PC-3 (cell line): Measurements from ENCODE around the gene PRRC2B. TPM values are rescaled to one million over a fixed set of nuclear protein-coding genes. Genes with fewer than 3 reads are reported as not detected.
A peak's percentile ranks its signal among the peaks of the same experiment; 100 is the strongest.

Experiments
- ATAC-seq: fragments of 200-7000 bp; cut with Tn5 transposase; 2 replicates; pipeline ENCODE4 v1.9.1; 2020; ENCODE audit warnings: mild to moderate bottlenecking, moderate library complexity
- BruUV-seq: library from RNA; stranded (reverse); fragments of 400-500 nt; replicated peaks from 2 replicates; lab custom pipeline; 2021; lab: Mats Ljungman, UMichigan
- CTCF ChIA-PET: fragments of 300-600 bp; sonication (Branson Sonifier 250); formaldehyde crosslinking; loops from one replicate; lab custom pipeline; 2022; ENCODE audit warnings: antibody characterized with exemption; lab: Charles Lee
- POLR2A ChIA-PET: fragments of 300-600 bp; sonication (Branson Sonifier 250); formaldehyde crosslinking; loops from one replicate; lab custom pipeline; 2022; ENCODE audit warnings: antibody characterized with exemption; ENCODE audit not compliant: unreplicated experiment; lab: Charles Lee
- DNase-seq: peaks from one replicate; pipeline ENCODE4 v3.0.0-alpha.2; 2015
- H2AFZ ChIP-seq: fragments of 300-600 bp; sonication (generic); 2 replicates; pipeline ENCODE4 v1.6.0; 2016; ENCODE audit warnings: antibody characterized with exemption, low read length
- H3F3A ChIP-seq: fragments of 300-600 bp; sonication (generic); one replicate; pipeline ENCODE4 v1.6.0; 2017; ENCODE audit warnings: antibody characterized with exemption, low read length, control low read depth, mild to moderate bottlenecking; ENCODE audit not compliant: unreplicated experiment
- H3K27ac ChIP-seq: fragments of 300-600 bp; sonication (generic); 2 replicates; pipeline ENCODE4 v1.5.1; 2016; ENCODE audit warnings: mild to moderate bottlenecking, low read length
- H3K27me3 ChIP-seq: fragments of 300-600 bp; sonication (generic); 2 replicates; pipeline ENCODE4 v1.6.1; 2016; ENCODE audit warnings: low read length, mixed read lengths
- H3K36me3 ChIP-seq: fragments of 300-600 bp; sonication (generic); 2 replicates; pipeline ENCODE4 v1.6.1; 2016; ENCODE audit warnings: low read depth, mixed run types, low read length, mixed read lengths
- H3K4me1 ChIP-seq: fragments of 300-600 bp; sonication (generic); 2 replicates; pipeline ENCODE4 v1.5.1; 2016; ENCODE audit warnings: low read length; ENCODE audit not compliant: insufficient read depth
- H3K4me2 ChIP-seq: fragments of 300-600 bp; sonication (generic); 2 replicates; pipeline ENCODE4 v1.6.0; 2016; ENCODE audit warnings: low read length
- H3K4me3 ChIP-seq: fragments of 300-600 bp; sonication (generic); 2 replicates; pipeline ENCODE4 v1.5.1; 2016; ENCODE audit warnings: mild to moderate bottlenecking, low read length, mixed read lengths
- H3K79me2 ChIP-seq: fragments of 300-600 bp; sonication (generic); 2 replicates; pipeline ENCODE4 v1.6.1; 2017; ENCODE audit warnings: low read length, mixed read lengths
- H3K9ac ChIP-seq: fragments of 300-600 bp; sonication (generic); 2 replicates; pipeline ENCODE4 v1.6.0; 2016; ENCODE audit warnings: mild to moderate bottlenecking, low read length
- H3K9me2 ChIP-seq: fragments of 300-600 bp; sonication (generic); replicated peaks from 2 replicates; pipeline ENCODE4 v1.6.1; 2016; ENCODE audit warnings: mixed run types, low read length, mixed read lengths
- H3K9me3 ChIP-seq: fragments of 300-600 bp; sonication (generic); 2 replicates; pipeline ENCODE4 v1.6.1; 2016; ENCODE audit warnings: low read length, mixed read lengths
- H4K20me1 ChIP-seq: fragments of 300-600 bp; sonication (generic); 2 replicates; pipeline ENCODE4 v1.6.1; 2016; ENCODE audit warnings: low read length, mixed read lengths
- CTCF ChIP-seq: fragments of 300-600 bp; sonication (generic); conservative IDR thresholded peaks from 2 replicates; pipeline ENCODE4 v1.5.1; 2017; ENCODE audit warnings: antibody characterized with exemption, low read depth, mild to moderate bottlenecking, low read length
- EZH2 ChIP-seq: fragments of 300-600 bp; sonication (generic); IDR thresholded peaks from one replicate; pipeline ENCODE4 v1.6.1; 2017; ENCODE audit warnings: antibody characterized with exemption, mild to moderate bottlenecking, low read length; ENCODE audit not compliant: unreplicated experiment
- EZH2phosphoT487 ChIP-seq: fragments of 300-600 bp; sonication (generic); IDR thresholded peaks from 2 replicates; pipeline ENCODE4 v1.6.1; 2018; ENCODE audit warnings: mild to moderate bottlenecking, antibody characterized with exemption, low read length, borderline replicate concordance
- intact Hi-C: fragments of 100-400 bp; cut with micrococcal nuclease; formaldehyde crosslinking; loops from 2 replicates; pipeline ENCODE4 v1.9.0; 2023
- total RNA-seq: library from RNA; depleted of rRNA; stranded (reverse); fragments of >200 nt; gene quantifications from 2 replicates; pipeline ENCODE4 v1.2.3, GENCODE V29; 2014

The PRRC2B gene
- total RNA-seq, 1 experiment from 2014 or later, result 46.9 TPM

GRCh38 chr9:131391020-131391419, 2.9 kb upstream of the PRRC2B start:
- BruUV-seq, result no TSS peak
- POLR2A ChIA-PET, result no interaction called here
- peaks cover 7% of the 10 kb centered on the region for H3K4me1 ChIP-seq

GRCh38 chr9:131391504-131391903, 2.4 kb upstream of the PRRC2B start:
- Histone ChIP-seq H3K27me3 (no peaks in the 10 kb centered on the region), H3K36me3 (no peaks in the 10 kb centered on the region), H3K4me3 (no peak overlapping the region), H3K79me2 (peaks cover 21% of the 10 kb centered on the region), H3K4me2 (no peak overlapping the region), H3K9ac (no peak overlapping the region), H3K27ac (no peak overlapping the region), H3F3A (no peaks in the 10 kb centered on the region), H2AFZ (no peak overlapping the region), H3K9me2 (no peaks in the 10 kb centered on the region), H4K20me1 (peaks cover 16% of the 10 kb centered on the region), H3K4me1 (peaks cover 9% of the 10 kb centered on the region), H3K9me3 (no peaks in the 10 kb centered on the region)
- intact Hi-C loops, result no loop called here
- DNase-seq (no peak), ATAC-seq (no peak)
- no TSS peak for BruUV-seq
- CTCF ChIA-PET, result no interaction called here
- POLR2A ChIA-PET, result no interaction called here
- TF ChIP-seq EZH2phosphoT487 (no peak), EZH2 (no peak), CTCF (no peak)

More at GRCh38 chr9:131391020-131391419, 2.9 kb upstream of the PRRC2B start:
- no peak for ATAC-seq
- H3K9me3 ChIP-seq, result no peaks in the 10 kb centered on the region
- H3K79me2 ChIP-seq, result peaks cover 16% of the 10 kb centered on the region
- no peak overlapping the region for H3K9ac ChIP-seq
- TF ChIP-seq EZH2phosphoT487, result no peak
- TF ChIP-seq EZH2, result no peak
- TF ChIP-seq CTCF, result no peak
- no peaks in the 10 kb centered on the region for H3K27me3 ChIP-seq
- H2AFZ ChIP-seq, result no peak overlapping the region
- H3K4me3 ChIP-seq, result no peak overlapping the region
- H3K36me3 ChIP-seq, result no peaks in the 10 kb centered on the region
- peaks cover 14% of the 10 kb centered on the region for H4K20me1 ChIP-seq
- intact Hi-C loops, result no loop called here
- no peaks in the 10 kb centered on the region for H3K9me2 ChIP-seq
- CTCF ChIA-PET, result no interaction called here
- no peak overlapping the region for H3K4me2 ChIP-seq
- H3F3A ChIP-seq, result no peaks in the 10 kb centered on the region
- DNase-seq, result no peak
- no peak overlapping the region for H3K27ac ChIP-seq

GRCh38 chr9:131394464-131395156, 724 bp downstream of the PRRC2B start:
- Histone ChIP-seq H2AFZ (no peak overlapping the region), H3K27me3 (no peaks in the 10 kb centered on the region), H4K20me1 (peaks cover 41% of the 10 kb centered on the region), H3K9me2 (no peaks in the 10 kb centered on the region), H3K79me2 (peaks cover 52% of the 10 kb centered on the region), H3K4me3 (peak overlapping the region; percentile 98), H3K36me3 (no peaks in the 10 kb centered on the region), H3K9me3 (no peaks in the 10 kb centered on the region), H3K9ac (peak overlapping the region; percentile 90), H3K27ac (peak overlapping the region; percentile 34; the same call in 1 of the 2 replicates), H3F3A (no peaks in the 10 kb centered on the region), H3K4me2 (peak overlapping the region; percentile 96), H3K4me1 (peaks cover 27% of the 10 kb centered on the region)
- CTCF ChIA-PET, result interaction anchor here (0.5 kb wide), 1 partner anchor 21 kb away, joined by 3 read pairs; no protein-coding TSS in a partner anchor
- intact Hi-C loops, result loop anchor here (2.0 kb wide), 1 partner anchor 28 kb away; no protein-coding TSS in a partner anchor
- POLR2A ChIA-PET, result interaction anchor here (0.7 kb wide), 2 partner anchors 12 to 26 kb away, joined by 3 to 7 read pairs; no protein-coding TSS in a partner anchor
- TF ChIP-seq EZH2 (no peak), EZH2phosphoT487 (no peak), CTCF (no peak)
- DNase-seq (no peak), ATAC-seq (peak; percentile 8; the same call in 1 of the 2 replicates)
- no TSS peak for BruUV-seq
